OCI-LY3 (cell line): Measurements from ENCODE around the gene STARD3.

Experiments
- H2AFZ ChIP-seq: fragments of 200-600, 300-600 bp; shearing (Covaris generic); 2 replicates; pipeline ENCODE4 v1.6.0; 2014; ENCODE audit warnings: antibody characterized with exemption, low read depth, low read length
- H3K27ac ChIP-seq: fragments of 200-600, 300-600 bp; sonication (generic); 2 replicates; pipeline ENCODE4 v1.5.1; 2014; ENCODE audit warnings: mild to moderate bottlenecking, low read length, moderate library complexity, mixed read lengths
- H3K27me3 ChIP-seq: fragments of 200-600, 300-600 bp; sonication (generic); 2 replicates; pipeline ENCODE4 v1.6.1; 2014; ENCODE audit warnings: low read depth, low read length, mixed read lengths
- H3K36me3 ChIP-seq: fragments of 200-600, 300-600 bp; sonication (generic); replicated peaks from 2 replicates; pipeline ENCODE3; 2014; ENCODE audit warnings: low read depth, low read length, mixed read lengths
- H3K4me1 ChIP-seq: fragments of 300-600, 200-600 bp; sonication (generic); 2 replicates; pipeline ENCODE4 v1.6.1; 2014; ENCODE audit warnings: low read length, mixed read lengths
- H3K4me2 ChIP-seq: fragments of 200-600, 300-600 bp; sonication (generic); 2 replicates; pipeline ENCODE4 v1.6.1; 2014; ENCODE audit warnings: low read length, mixed read lengths
- H3K4me3 ChIP-seq: fragments of 300-600, 200-600 bp; sonication (generic); 2 replicates; pipeline ENCODE4 v1.5.1; 2014; ENCODE audit warnings: antibody characterized with exemption, mild to moderate bottlenecking, low read length, moderate library complexity
- H3K79me2 ChIP-seq: fragments of 300-600, 200-600 bp; shearing (Covaris generic); 2 replicates; pipeline ENCODE4 v1.6.1; 2014; ENCODE audit warnings: mild to moderate bottlenecking, low read length, mixed read lengths
- H3K9ac ChIP-seq: fragments of 300-600, 200-600 bp; shearing (Covaris generic); 2 replicates; pipeline ENCODE4 v1.6.0; 2014; ENCODE audit warnings: mild to moderate bottlenecking, low read length, moderate library complexity
- H3K9me3 ChIP-seq: fragments of 200-600, 300-600 bp; shearing (Covaris generic); 2 replicates; pipeline ENCODE4 v1.6.1; 2014; ENCODE audit warnings: low read length, mixed read lengths; ENCODE audit not compliant: insufficient read depth
- H4K20me1 ChIP-seq: fragments of 200-600, 300-600 bp; sonication (generic); 2 replicates; pipeline ENCODE4 v1.6.1; 2016; ENCODE audit warnings: low read length, mixed read lengths; ENCODE audit not compliant: insufficient read depth
- CTCF ChIP-seq: fragments of 200-600, 300-600 bp; sonication (generic); IDR thresholded peaks from 2 replicates; pipeline ENCODE4 v1.5.1; 2014; ENCODE audit warnings: antibody characterized with exemption, low read length, low read depth
- EZH2phosphoT487 ChIP-seq: fragments of 200-600 bp; shearing (Covaris generic); IDR thresholded peaks from 2 replicates; pipeline ENCODE4 v1.6.1; 2018; ENCODE audit warnings: antibody characterized with exemption, mixed run types, low read depth

The STARD3 gene

GRCh38 chr17:39683295-39683939 lies 46.5 kb downstream of the STARD3 start:
- no peaks in the 10 kb centered on the region for H4K20me1 ChIP-seq
- no peak overlapping the region for H2AFZ ChIP-seq
- H3K4me2 ChIP-seq = no peak overlapping the region
- no peak overlapping the region for H3K27ac ChIP-seq
- TF ChIP-seq CTCF (no peak), EZH2phosphoT487 (no peak)
- H3K4me3 ChIP-seq = no peak overlapping the region
- H3K9me3 ChIP-seq = no peaks in the 10 kb centered on the region
- peaks cover 11% of the 10 kb centered on the region for H3K4me1 ChIP-seq
- no peaks in the 10 kb centered on the region for H3K27me3 ChIP-seq
- H3K79me2 ChIP-seq = no peaks in the 10 kb centered on the region
- H3K36me3 ChIP-seq = no peaks in the 10 kb centered on the region
- H3K9ac ChIP-seq = no peak overlapping the region

GRCh38 chr17:39684369-39685192 lies 47.6 kb downstream of the STARD3 start:
- no peak overlapping the region for H3K4me3 ChIP-seq
- no peaks in the 10 kb centered on the region for H3K27me3 ChIP-seq
- H3K36me3 ChIP-seq = no peaks in the 10 kb centered on the region
- no peaks in the 10 kb centered on the region; the same call in 1 of the 2 replicates for H3K79me2 ChIP-seq
- H2AFZ ChIP-seq = no peak overlapping the region
- H3K9ac ChIP-seq = no peak overlapping the region
- H4K20me1 ChIP-seq = no peaks in the 10 kb centered on the region
- no peak overlapping the region for H3K4me2 ChIP-seq
- peaks cover 20% of the 10 kb centered on the region for H3K4me1 ChIP-seq
- H3K27ac ChIP-seq = no peak overlapping the region
- no peaks in the 10 kb centered on the region for H3K9me3 ChIP-seq
- TF ChIP-seq CTCF (no peak), EZH2phosphoT487 (no peak)

- peak overlapping the region; percentile 94 for H3K4me3 ChIP-seq
- no peaks in the 10 kb centered on the region for H4K20me1 ChIP-seq
- H3K79me2 ChIP-seq = no peaks in the 10 kb centered on the region; the same call in 1 of the 2 replicates
- H3K27me3 ChIP-seq = no peaks in the 10 kb centered on the region
- peak overlapping the region; percentile 92 for H3K27ac ChIP-seq
- no peaks in the 10 kb centered on the region for H3K36me3 ChIP-seq
- no peak for TF ChIP-seq CTCF
- peak overlapping the region; percentile 52 for H2AFZ ChIP-seq
- peaks cover 17% of the 10 kb centered on the region for H3K4me1 ChIP-seq
- peak overlapping the region; percentile 91 for H3K9ac ChIP-seq
- H3K4me2 ChIP-seq = peak overlapping the region; percentile 99
- H3K9me3 ChIP-seq = no peaks in the 10 kb centered on the region
Measured at GRCh38 chr17:39687101-39687545, 50.2 kb downstream of the STARD3 start.
